Measurements from ENCODE around the gene PCCA.

DNA sequence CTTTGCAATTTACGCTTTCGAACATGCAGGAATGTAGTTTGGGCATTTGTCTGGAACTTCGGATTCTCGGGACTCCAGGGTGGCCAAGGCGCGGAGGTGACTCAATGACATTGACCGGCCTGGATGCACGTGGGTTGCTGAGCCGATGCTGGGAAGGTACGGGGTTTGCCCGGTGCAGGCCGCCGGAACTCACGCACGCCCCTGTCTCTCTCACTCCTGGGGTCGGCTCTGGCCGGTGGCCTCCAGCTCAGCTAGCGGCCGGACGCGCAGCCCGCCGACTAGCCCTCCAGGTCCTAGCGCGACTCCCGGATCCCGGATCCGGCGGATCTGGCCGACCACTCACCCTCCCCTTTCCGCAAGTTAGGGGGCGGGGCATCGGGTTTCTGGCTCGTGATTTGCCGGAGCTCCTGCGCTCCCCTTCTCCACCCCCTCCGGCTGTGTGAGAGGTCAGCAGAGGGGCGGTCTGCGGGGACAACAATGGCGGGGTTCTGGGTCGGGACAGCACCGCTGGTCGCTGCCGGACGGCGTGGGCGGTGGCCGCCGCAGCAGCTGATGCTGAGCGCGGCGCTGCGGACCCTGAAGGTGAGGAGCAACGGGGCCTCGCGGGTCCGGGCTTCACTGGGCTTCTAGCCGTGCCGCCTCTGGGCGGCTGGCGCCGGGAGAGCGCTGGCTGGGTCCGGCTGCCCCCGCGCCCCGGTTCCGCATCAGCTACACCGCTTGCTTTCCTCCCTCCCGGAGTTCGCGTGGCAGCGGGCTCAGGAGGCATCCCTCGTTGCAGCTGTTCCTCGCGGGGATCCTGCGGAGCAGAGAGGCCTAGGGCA lies at the start of gene PCCA:
- TF ChIP-seq, protein P1, sequence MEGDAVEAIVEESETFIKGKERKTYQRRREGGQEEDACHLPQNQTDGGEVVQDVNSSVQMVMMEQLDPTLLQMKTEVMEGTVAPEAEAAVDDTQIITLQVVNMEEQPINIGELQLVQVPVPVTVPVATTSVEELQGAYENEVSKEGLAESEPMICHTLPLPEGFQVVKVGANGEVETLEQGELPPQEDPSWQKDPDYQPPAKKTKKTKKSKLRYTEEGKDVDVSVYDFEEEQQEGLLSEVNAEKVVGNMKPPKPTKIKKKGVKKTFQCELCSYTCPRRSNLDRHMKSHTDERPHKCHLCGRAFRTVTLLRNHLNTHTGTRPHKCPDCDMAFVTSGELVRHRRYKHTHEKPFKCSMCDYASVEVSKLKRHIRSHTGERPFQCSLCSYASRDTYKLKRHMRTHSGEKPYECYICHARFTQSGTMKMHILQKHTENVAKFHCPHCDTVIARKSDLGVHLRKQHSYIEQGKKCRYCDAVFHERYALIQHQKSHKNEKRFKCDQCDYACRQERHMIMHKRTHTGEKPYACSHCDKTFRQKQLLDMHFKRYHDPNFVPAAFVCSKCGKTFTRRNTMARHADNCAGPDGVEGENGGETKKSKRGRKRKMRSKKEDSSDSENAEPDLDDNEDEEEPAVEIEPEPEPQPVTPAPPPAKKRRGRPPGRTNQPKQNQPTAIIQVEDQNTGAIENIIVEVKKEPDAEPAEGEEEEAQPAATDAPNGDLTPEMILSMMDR (IDR thresholded peaks at IDR 0.05): no peak
- no peak for TF ChIP-seq POLR2A (IDR thresholded peaks at IDR 0.05)

Measured in suprapubic skin (tissue), 3 donors.